Measurements from ENCODE around the gene GABRB1.

The GABRB1 gene

DNA sequence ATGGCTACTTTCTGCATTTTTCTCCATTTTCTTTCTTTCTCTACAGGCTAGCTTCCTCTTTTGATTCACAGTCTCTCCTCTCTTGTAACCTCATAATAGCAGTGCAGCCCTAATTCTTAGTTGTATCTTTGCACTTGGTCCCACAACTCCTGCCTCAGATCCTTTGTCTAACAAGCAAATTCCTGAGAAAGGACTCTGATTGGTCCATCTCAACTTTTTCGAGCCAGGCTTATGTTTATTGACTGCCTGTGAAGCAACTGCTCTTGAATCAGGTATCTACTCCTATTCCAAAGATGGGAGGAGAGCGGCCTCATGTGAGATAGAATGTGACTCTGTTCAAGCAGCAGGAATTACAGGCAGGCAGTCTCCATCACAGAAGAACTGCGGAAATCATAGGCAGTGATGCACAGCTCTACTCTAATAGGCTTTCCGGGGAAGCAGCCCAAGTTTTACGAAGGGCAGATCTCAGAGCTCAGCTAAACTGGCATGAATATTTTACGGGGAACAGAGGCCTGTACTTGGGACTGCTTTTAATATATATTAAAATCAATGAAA is 123.5 kb downstream of the GABRB1 start:
- ChIA-PET CTCF (no interaction called here), POLR2A (no interaction called here)
- no peaks in the 10 kb centered on the region for H3K9me3 ChIP-seq (ENCODE audit: control insufficient read depth, insufficient read depth, low read depth, low read length)
- no peaks in the 10 kb centered on the region for H3K36me3 ChIP-seq (ENCODE audit: control insufficient read depth in 2 of 2, insufficient read depth in 1 of 2, low read length in 2 of 2)
- no peak overlapping the region for H3K27ac ChIP-seq (ENCODE audit: extremely low read depth, low read depth, low read length)
- TF ChIP-seq, protein P1, sequence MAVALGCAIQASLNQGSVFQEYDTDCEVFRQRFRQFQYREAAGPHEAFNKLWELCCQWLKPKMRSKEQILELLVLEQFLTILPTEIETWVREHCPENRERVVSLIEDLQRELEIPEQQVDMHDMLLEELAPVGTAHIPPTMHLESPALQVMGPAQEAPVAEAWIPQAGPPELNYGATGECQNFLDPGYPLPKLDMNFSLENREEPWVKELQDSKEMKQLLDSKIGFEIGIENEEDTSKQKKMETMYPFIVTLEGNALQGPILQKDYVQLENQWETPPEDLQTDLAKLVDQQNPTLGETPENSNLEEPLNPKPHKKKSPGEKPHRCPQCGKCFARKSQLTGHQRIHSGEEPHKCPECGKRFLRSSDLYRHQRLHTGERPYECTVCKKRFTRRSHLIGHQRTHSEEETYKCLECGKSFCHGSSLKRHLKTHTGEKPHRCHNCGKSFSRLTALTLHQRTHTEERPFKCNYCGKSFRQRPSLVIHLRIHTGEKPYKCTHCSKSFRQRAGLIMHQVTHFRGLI (tag by site-specific recombination; IDR thresholded peaks at IDR 0.05): no peak
- TF ChIP-seq KLF9 (tag by site-specific recombination; IDR thresholded peaks at IDR 0.05; ENCODE audit: low read depth) (no peak), ZNF223 (tag by site-specific recombination; IDR thresholded peaks at IDR 0.05) (no peak), ZNF701 (tag by site-specific recombination; IDR thresholded peaks at IDR 0.05) (no peak), KLF16 (tag by site-specific recombination; IDR thresholded peaks at IDR 0.05) (no peak), ZNF114 (tag by site-specific recombination; IDR thresholded peaks at IDR 0.05) (no peak), MEIS1 (CRISPR knock-in tag; IDR thresholded peaks at IDR 0.05; ENCODE audit: borderline replicate concordance) (no peak), ZNF311 (tag by site-specific recombination; IDR thresholded peaks at IDR 0.05; ENCODE audit: borderline replicate concordance) (no peak), ZNF501 (tag by site-specific recombination; IDR thresholded peaks at IDR 0.05) (no peak), ZNF707 (tag by site-specific recombination; IDR thresholded peaks at IDR 0.05) (no peak), ZNF133 (tag by site-specific recombination; IDR thresholded peaks at IDR 0.05) (no peak), SP3 (tag by site-specific recombination; IDR thresholded peaks at IDR 0.05) (no peak), ZNF266 (tag by site-specific recombination; IDR thresholded peaks at IDR 0.05; ENCODE audit: low read depth) (no peak), ZNF530 (tag by site-specific recombination; IDR thresholded peaks at IDR 0.05; ENCODE audit: low read depth) (no peak), FEZF1 (tag by site-specific recombination; IDR thresholded peaks at IDR 0.05) (no peak), ZNF37A (tag by site-specific recombination; IDR thresholded peaks at IDR 0.05) (no peak)
- TF ChIP-seq, protein P2, sequence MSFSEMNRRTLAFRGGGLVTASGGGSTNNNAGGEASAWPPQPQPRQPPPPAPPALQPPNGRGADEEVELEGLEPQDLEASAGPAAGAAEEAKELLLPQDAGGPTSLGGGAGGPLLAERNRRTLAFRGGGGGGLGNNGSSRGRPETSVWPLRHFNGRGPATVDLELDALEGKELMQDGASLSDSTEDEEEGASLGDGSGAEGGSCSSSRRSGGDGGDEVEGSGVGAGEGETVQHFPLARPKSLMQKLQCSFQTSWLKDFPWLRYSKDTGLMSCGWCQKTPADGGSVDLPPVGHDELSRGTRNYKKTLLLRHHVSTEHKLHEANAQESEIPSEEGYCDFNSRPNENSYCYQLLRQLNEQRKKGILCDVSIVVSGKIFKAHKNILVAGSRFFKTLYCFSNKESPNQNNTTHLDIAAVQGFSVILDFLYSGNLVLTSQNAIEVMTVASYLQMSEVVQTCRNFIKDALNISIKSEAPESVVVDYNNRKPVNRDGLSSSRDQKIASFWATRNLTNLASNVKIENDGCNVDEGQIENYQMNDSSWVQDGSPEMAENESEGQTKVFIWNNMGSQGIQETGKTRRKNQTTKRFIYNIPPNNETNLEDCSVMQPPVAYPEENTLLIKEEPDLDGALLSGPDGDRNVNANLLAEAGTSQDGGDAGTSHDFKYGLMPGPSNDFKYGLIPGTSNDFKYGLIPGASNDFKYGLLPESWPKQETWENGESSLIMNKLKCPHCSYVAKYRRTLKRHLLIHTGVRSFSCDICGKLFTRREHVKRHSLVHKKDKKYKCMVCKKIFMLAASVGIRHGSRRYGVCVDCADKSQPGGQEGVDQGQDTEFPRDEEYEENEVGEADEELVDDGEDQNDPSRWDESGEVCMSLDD (tag by site-specific recombination; IDR thresholded peaks at IDR 0.05): no peak
- TF ChIP-seq, protein P3, sequence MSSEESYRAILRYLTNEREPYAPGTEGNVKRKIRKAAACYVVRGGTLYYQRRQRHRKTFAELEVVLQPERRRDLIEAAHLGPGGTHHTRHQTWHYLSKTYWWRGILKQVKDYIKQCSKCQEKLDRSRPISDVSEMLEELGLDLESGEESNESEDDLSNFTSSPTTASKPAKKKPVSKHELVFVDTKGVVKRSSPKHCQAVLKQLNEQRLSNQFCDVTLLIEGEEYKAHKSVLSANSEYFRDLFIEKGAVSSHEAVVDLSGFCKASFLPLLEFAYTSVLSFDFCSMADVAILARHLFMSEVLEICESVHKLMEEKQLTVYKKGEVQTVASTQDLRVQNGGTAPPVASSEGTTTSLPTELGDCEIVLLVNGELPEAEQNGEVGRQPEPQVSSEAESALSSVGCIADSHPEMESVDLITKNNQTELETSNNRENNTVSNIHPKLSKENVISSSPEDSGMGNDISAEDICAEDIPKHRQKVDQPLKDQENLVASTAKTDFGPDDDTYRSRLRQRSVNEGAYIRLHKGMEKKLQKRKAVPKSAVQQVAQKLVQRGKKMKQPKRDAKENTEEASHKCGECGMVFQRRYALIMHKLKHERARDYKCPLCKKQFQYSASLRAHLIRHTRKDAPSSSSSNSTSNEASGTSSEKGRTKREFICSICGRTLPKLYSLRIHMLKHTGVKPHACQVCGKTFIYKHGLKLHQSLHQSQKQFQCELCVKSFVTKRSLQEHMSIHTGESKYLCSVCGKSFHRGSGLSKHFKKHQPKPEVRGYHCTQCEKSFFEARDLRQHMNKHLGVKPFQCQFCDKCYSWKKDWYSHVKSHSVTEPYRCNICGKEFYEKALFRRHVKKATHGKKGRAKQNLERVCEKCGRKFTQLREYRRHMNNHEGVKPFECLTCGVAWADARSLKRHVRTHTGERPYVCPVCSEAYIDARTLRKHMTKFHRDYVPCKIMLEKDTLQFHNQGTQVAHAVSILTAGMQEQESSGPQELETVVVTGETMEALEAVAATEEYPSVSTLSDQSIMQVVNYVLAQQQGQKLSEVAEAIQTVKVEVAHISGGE (tag by site-specific recombination; conservative IDR thresholded peaks at IDR 0.05; ENCODE audit: low read depth): no peak
- H3K4me1 ChIP-seq (ENCODE audit: control insufficient read depth, insufficient read depth, low read length): no peaks in the 10 kb centered on the region
- no peak overlapping the region for H3K4me3 ChIP-seq (ENCODE audit: low read depth, low read length)

DNA sequence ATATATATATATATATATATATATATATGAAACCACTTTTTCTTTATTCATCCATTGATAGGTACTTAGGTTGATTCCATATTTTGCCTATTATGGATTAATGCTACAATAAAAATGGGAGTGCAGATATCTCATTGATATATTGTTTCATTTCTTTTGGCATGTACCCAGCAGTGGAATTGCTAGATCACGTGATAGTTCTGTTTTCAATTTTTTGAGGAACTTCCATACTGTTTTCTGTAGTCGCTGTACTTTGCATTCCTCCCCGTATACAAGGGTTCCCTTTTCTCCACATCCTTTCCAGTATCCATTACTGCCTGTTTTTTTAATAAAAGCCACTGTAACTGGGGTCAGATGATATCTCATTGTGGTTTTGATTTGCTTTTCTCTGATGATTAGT is 124.6 kb downstream of the GABRB1 start:
- Histone ChIP-seq H3K27ac (ENCODE audit: extremely low read depth, low read depth, low read length) (no peak overlapping the region), H3K36me3 (ENCODE audit: control insufficient read depth in 2 of 2, insufficient read depth in 1 of 2, low read length in 2 of 2) (no peaks in the 10 kb centered on the region), H3K4me3 (ENCODE audit: low read depth, low read length) (no peak overlapping the region), H3K9me3 (ENCODE audit: control insufficient read depth, insufficient read depth, low read depth, low read length) (no peaks in the 10 kb centered on the region), H3K4me1 (ENCODE audit: control insufficient read depth, insufficient read depth, low read length) (no peaks in the 10 kb centered on the region)
- POLR2A ChIA-PET: no interaction called here
- CTCF ChIA-PET: no interaction called here
- TF ChIP-seq SP3 (tag by site-specific recombination; IDR thresholded peaks at IDR 0.05) (no peak), ZFP37 (tag by site-specific recombination; IDR thresholded peaks at IDR 0.05) (no peak), ZNF623 (tag by site-specific recombination; IDR thresholded peaks at IDR 0.05) (no peak), MZF1 (tag by site-specific recombination; IDR thresholded peaks at IDR 0.05; ENCODE audit: borderline replicate concordance) (no peak), ZNF23 (tag by site-specific recombination; IDR thresholded peaks at IDR 0.05; ENCODE audit: borderline replicate concordance) (no peak), ZNF530 (tag by site-specific recombination; IDR thresholded peaks at IDR 0.05; ENCODE audit: low read depth) (no peak), ZNF549 (tag by site-specific recombination; IDR thresholded peaks at IDR 0.05) (no peak)
- TF ChIP-seq, protein P4, sequence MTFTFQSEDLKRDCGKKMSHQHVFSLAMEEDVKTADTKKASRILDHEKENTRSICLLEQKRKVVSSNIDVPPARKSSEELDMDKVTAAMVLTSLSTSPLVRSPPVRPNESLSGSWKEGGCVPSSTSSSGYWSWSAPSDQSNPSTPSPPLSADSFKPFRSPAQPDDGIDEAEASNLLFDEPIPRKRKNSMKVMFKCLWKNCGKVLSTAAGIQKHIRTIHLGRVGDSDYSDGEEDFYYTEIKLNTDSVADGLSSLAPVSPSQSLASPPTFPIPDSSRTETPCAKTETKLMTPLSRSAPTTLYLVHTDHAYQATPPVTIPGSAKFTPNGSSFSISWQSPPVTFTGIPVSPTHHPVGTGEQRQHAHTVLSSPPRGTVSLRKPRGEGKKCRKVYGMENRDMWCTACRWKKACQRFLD (tag by site-specific recombination; IDR thresholded peaks at IDR 0.05): no peak
- TF ChIP-seq, protein P5, sequence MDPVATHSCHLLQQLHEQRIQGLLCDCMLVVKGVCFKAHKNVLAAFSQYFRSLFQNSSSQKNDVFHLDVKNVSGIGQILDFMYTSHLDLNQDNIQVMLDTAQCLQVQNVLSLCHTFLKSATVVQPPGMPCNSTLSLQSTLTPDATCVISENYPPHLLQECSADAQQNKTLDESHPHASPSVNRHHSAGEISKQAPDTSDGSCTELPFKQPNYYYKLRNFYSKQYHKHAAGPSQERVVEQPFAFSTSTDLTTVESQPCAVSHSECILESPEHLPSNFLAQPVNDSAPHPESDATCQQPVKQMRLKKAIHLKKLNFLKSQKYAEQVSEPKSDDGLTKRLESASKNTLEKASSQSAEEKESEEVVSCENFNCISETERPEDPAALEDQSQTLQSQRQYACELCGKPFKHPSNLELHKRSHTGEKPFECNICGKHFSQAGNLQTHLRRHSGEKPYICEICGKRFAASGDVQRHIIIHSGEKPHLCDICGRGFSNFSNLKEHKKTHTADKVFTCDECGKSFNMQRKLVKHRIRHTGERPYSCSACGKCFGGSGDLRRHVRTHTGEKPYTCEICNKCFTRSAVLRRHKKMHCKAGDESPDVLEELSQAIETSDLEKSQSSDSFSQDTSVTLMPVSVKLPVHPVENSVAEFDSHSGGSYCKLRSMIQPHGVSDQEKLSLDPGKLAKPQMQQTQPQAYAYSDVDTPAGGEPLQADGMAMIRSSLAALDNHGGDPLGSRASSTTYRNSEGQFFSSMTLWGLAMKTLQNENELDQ (tag by site-specific recombination; IDR thresholded peaks at IDR 0.05; ENCODE audit: low read depth): no peak
